DOHH2 (cell line): Measurements from ENCODE around the gene MRPS23.

Experiments
- H3F3A ChIP-seq: fragments of 200-600 bp; sonication (generic), shearing (Covaris generic); 2 replicates; pipeline ENCODE4 v1.6.0; 2016; ENCODE audit warnings: antibody characterized with exemption, mild to moderate bottlenecking; ENCODE audit not compliant: control insufficient read depth, insufficient read depth
- H3K27ac ChIP-seq: fragments of 200-600 bp; sonication (generic); 2 replicates; pipeline ENCODE4 v1.5.1; 2014; ENCODE audit warnings: low read depth, mild to moderate bottlenecking, low read length, moderate library complexity
- H3K27me3 ChIP-seq: fragments of 200-600 bp; sonication (generic); 2 replicates; pipeline ENCODE4 v1.6.1; 2014; ENCODE audit warnings: mild to moderate bottlenecking, low read length, mixed read lengths; ENCODE audit not compliant: control insufficient read depth
- H3K36me3 ChIP-seq: fragments of 200-600 bp; sonication (generic); 2 replicates; pipeline ENCODE4 v1.6.1; 2014; ENCODE audit warnings: mild to moderate bottlenecking, low read length, moderate library complexity, mixed read lengths; ENCODE audit not compliant: control insufficient read depth
- H3K4me1 ChIP-seq: fragments of 200-600 bp; sonication (generic); 2 replicates; pipeline ENCODE4 v1.6.1; 2014; ENCODE audit warnings: mild to moderate bottlenecking, low read length, mixed read lengths; ENCODE audit not compliant: control insufficient read depth
- H3K4me2 ChIP-seq: fragments of 200-600 bp; sonication (generic); 2 replicates; pipeline ENCODE4 v1.6.0; 2014; ENCODE audit warnings: mild to moderate bottlenecking, low read length, moderate library complexity
- H3K4me3 ChIP-seq: fragments of 200-600 bp; sonication (generic); 2 replicates; pipeline ENCODE4 v1.5.1; 2014; ENCODE audit warnings: mild to moderate bottlenecking, low read length, mixed read lengths
- H3K79me2 ChIP-seq: fragments of 200-600 bp; sonication (generic); 2 replicates; pipeline ENCODE4 v1.6.1; 2014; ENCODE audit warnings: mild to moderate bottlenecking, low read length, mixed read lengths; ENCODE audit not compliant: control insufficient read depth
- H3K9me2 ChIP-seq: fragments of 200-600 bp; sonication (generic); replicated peaks from 2 replicates; pipeline ENCODE4 v1.6.1; 2014; ENCODE audit warnings: mild to moderate bottlenecking, low read length, mixed read lengths; ENCODE audit not compliant: control insufficient read depth
- H3K9me3 ChIP-seq: fragments of 200-600 bp; sonication (generic); 2 replicates; pipeline ENCODE4 v1.6.1; 2014; ENCODE audit warnings: antibody characterized with exemption, low read length, mixed read lengths; ENCODE audit not compliant: control insufficient read depth, insufficient read depth
- H4K20me1 ChIP-seq: fragments of 200-600 bp; sonication (generic); 2 replicates; pipeline ENCODE4 v1.6.0; 2014; ENCODE audit warnings: low read depth, mild to moderate bottlenecking, antibody characterized with exemption, low read length, moderate library complexity; ENCODE audit not compliant: control insufficient read depth, insufficient read depth
- EZH2phosphoT487 ChIP-seq: fragments of 200-600 bp; sonication (generic); IDR thresholded peaks from 2 replicates; pipeline ENCODE4 v1.6.1; 2017; ENCODE audit warnings: borderline replicate concordance, mild to moderate bottlenecking, antibody characterized with exemption, low read length, moderate library complexity, mixed read lengths
- TF ChIP-seq, protein P1 (sequence below): fragments of 200-600 bp; sonication (generic); IDR thresholded peaks from one replicate; pipeline ENCODE4 v1.5.1; 2014; ENCODE audit warnings: antibody characterized with exemption, mild to moderate bottlenecking, low read depth, low read length; ENCODE audit not compliant: poor library complexity, severe bottlenecking

MRPS23 gene

DNA sequence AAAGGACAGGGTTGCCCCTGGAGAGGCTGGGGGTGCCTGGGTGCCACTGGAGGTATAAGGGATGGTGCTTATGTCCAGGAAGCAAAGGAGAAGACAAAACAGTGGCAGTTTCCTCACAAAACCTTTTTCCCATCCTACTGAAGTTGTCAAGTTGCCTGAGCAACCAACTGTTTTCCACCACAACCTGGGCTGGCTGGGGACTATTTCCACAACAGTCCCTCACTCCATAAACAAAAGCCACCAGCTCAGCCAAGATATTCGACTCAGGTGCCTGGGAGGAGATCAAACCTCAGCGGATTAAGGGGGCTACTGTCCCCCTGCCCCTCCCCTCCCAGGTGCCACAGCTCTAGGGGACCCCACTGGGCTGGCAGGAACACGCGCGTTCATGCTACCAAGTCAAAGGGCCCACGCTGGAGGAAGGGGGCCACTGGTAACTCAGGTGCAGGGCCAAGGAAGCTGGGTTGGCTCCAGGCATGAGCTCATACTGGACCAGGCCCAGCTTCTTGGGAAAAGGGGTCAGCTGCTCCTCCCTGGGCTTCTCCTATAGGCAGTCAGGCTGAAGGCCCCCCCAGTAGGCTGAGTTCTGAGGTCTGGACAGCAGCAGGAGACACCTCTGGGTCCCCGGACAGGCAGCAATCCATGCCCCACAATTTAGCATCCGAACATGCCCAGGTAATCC is 45.7 kb upstream of the MRPS23 start:
- no peaks in the 10 kb centered on the region for H3K9me2 ChIP-seq
- H3K4me2 ChIP-seq: no peak overlapping the region
- H3F3A ChIP-seq: no peaks in the 10 kb centered on the region
- H4K20me1 ChIP-seq: peaks cover 5% of the 10 kb centered on the region; the same call in 1 of the 2 replicates
- H3K4me1 ChIP-seq: no peaks in the 10 kb centered on the region
- H3K9me3 ChIP-seq: no peaks in the 10 kb centered on the region
- peaks cover 19% of the 10 kb centered on the region for H3K27me3 ChIP-seq
- no peak overlapping the region for H3K27ac ChIP-seq
- H3K4me3 ChIP-seq: no peak overlapping the region
- no peaks in the 10 kb centered on the region for H3K36me3 ChIP-seq
- H3K79me2 ChIP-seq: no peaks in the 10 kb centered on the region
- TF ChIP-seq EZH2phosphoT487: no peak
- TF ChIP-seq, protein P1, sequence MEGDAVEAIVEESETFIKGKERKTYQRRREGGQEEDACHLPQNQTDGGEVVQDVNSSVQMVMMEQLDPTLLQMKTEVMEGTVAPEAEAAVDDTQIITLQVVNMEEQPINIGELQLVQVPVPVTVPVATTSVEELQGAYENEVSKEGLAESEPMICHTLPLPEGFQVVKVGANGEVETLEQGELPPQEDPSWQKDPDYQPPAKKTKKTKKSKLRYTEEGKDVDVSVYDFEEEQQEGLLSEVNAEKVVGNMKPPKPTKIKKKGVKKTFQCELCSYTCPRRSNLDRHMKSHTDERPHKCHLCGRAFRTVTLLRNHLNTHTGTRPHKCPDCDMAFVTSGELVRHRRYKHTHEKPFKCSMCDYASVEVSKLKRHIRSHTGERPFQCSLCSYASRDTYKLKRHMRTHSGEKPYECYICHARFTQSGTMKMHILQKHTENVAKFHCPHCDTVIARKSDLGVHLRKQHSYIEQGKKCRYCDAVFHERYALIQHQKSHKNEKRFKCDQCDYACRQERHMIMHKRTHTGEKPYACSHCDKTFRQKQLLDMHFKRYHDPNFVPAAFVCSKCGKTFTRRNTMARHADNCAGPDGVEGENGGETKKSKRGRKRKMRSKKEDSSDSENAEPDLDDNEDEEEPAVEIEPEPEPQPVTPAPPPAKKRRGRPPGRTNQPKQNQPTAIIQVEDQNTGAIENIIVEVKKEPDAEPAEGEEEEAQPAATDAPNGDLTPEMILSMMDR: no peak

DNA sequence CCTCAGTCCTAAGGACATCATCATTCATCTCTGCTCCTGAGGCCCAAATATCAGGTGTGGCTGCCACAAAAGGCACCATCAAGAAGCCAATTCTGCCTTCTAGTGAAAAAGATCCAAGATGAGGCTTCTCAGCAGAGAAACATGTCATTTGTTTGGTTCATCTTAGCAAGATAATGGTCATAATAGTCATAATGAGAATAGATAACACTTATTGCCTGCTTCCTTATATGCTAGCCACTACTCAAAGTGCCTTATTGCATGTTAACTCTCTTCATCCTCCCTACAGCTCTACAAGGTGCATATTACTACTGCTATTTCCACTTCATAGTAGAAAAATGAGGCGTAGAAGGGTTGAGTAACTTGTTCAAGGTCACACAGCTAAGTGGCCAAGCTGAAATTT is 45.0 kb upstream of the MRPS23 start:
- Histone ChIP-seq H3F3A (no peaks in the 10 kb centered on the region), H3K4me2 (no peak overlapping the region), H3K4me1 (no peaks in the 10 kb centered on the region), H3K27ac (no peak overlapping the region), H3K79me2 (no peaks in the 10 kb centered on the region), H3K36me3 (no peaks in the 10 kb centered on the region), H3K9me2 (no peaks in the 10 kb centered on the region), H3K27me3 (peaks cover 25% of the 10 kb centered on the region), H3K4me3 (no peak overlapping the region), H4K20me1 (peaks cover 5% of the 10 kb centered on the region; the same call in 1 of the 2 replicates), H3K9me3 (no peaks in the 10 kb centered on the region)
- no peak for TF ChIP-seq EZH2phosphoT487
- TF ChIP-seq, protein P1: no peak

DNA sequence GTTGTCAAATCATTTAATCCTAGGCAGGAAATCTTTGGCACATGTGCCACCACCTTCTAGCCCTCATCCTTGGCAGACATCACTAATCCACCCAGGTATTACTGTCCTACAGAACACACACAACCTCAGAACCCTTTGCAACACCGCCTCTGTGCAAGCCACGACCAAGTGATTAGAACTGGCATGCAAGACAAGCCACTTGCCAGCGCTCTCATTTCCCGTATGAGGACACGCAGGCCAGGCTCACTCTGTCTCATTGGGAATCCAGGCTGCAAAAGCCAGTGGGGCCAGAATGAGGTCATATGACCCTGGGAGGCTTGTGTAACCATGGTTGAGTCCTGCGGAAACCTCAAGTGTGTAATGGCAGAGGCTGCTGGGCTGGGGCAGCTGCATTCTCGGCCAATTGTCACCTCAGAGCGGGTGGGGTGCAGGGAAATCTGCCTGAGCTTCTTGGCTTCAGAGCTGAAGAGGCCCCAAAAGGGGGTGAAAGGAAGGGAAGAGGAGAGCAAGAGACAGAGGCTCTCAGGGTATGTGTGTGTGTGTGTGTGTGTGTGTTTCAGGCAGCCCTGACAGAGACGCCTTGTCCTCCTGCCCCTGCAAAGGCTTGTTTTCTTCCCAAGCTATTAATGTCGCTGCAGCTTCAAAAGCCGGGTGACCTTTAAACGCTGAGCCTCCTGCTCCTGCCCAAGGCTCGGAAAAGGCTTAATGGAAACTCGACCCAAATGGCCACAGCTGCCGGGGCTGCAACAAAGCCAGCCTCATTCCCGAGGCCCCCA is 43.2 kb upstream of the MRPS23 start:
- H3K27ac ChIP-seq: no peak overlapping the region
- H3K4me3 ChIP-seq: no peak overlapping the region
- no peaks in the 10 kb centered on the region for H3K79me2 ChIP-seq
- no peaks in the 10 kb centered on the region for H3K36me3 ChIP-seq
- H3K4me2 ChIP-seq: no peak overlapping the region
- H3F3A ChIP-seq: no peaks in the 10 kb centered on the region
- H3K9me3 ChIP-seq: no peaks in the 10 kb centered on the region
- H3K27me3 ChIP-seq: peaks cover 38% of the 10 kb centered on the region
- no peak for TF ChIP-seq EZH2phosphoT487
- TF ChIP-seq, protein P1: no peak
- no peaks in the 10 kb centered on the region for H3K4me1 ChIP-seq
- H4K20me1 ChIP-seq: peaks cover 5% of the 10 kb centered on the region; the same call in 1 of the 2 replicates
- H3K9me2 ChIP-seq: no peaks in the 10 kb centered on the region
